ENCODE results near the gene CDC26. TPM values are rescaled to one million over a fixed set of nuclear protein-coding genes. Genes with fewer than 3 reads are reported as not detected.

Gene CDC26
- total RNA-seq, 1 experiment from 2014 or later, result 36.9 TPM

DNA sequence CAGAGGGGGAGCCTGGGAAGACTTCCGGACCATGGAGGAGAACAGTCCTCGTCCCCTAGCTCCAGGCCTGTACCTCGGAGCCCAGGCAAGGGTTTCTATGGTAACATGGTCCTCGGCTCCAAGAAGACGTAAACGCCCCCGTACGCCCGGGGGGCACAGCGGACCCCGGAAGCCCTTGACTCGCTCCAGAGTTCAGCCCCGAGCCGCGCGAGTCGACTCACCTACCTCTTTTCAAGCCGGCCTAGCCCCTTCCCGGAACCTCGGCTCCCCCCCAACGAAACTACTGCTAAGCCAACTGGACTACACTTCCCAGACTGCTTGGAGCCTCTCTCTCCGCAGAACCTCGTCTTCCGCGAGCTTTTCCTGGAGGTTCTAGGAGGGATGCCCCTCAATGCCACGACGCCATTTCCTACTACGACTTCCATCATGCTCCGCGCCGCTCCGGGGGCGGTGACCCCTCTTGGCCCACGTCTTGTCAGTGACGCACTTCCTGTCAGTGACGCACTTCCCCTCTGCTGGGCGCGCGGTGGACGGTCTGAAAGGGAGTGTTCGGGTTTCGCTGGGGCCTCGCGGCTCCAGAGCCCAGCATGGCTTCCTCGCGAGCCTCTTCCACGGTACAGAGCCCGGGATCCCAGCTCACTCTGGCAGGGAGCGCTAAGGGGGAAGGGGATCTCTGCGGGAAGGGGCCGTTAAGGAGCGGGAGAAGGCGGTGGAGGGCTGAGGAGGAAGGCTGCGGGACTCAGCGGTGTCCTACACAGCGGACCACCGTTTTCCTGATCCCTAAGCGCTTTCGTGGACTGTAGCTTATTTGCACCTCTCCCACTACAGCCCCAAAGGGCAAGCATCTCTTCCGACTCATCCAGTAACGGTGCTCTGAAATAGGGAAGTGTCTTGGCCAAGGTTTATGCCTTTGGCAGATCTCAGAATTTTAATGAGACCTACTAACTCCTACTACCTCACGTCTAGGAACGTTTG lies at the start of gene CDC26, which contains the start of gene PRPF4 (continued):
- peak; percentile 58; the same call in 1 of the 2 replicates for TF ChIP-seq ETV6 (CRISPR knock-in tag; IDR thresholded peaks at IDR 0.05)
- no peak; the same call in 1 of the 2 replicates for TF ChIP-seq SMAD3 (CRISPR knock-in tag; IDR thresholded peaks at IDR 0.05; ENCODE audit: borderline replicate concordance)
- no peak for TF ChIP-seq HMGA2 (CRISPR knock-in tag; IDR thresholded peaks at IDR 0.05)
- TF ChIP-seq ZNF219 (CRISPR knock-in tag; IDR thresholded peaks at IDR 0.05; ENCODE audit: borderline replicate concordance), result no peak
- no peak for TF ChIP-seq JAZF1 (CRISPR knock-in tag; IDR thresholded peaks at IDR 0.05)
- TF ChIP-seq, protein P1, sequence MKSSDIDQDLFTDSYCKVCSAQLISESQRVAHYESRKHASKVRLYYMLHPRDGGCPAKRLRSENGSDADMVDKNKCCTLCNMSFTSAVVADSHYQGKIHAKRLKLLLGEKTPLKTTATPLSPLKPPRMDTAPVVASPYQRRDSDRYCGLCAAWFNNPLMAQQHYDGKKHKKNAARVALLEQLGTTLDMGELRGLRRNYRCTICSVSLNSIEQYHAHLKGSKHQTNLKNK (CRISPR knock-in tag; IDR thresholded peaks at IDR 0.05), result no peak
- no peak for TF ChIP-seq ESRRA (CRISPR knock-in tag; IDR thresholded peaks at IDR 0.05; ENCODE audit: borderline replicate concordance)
- TF ChIP-seq, protein P2, sequence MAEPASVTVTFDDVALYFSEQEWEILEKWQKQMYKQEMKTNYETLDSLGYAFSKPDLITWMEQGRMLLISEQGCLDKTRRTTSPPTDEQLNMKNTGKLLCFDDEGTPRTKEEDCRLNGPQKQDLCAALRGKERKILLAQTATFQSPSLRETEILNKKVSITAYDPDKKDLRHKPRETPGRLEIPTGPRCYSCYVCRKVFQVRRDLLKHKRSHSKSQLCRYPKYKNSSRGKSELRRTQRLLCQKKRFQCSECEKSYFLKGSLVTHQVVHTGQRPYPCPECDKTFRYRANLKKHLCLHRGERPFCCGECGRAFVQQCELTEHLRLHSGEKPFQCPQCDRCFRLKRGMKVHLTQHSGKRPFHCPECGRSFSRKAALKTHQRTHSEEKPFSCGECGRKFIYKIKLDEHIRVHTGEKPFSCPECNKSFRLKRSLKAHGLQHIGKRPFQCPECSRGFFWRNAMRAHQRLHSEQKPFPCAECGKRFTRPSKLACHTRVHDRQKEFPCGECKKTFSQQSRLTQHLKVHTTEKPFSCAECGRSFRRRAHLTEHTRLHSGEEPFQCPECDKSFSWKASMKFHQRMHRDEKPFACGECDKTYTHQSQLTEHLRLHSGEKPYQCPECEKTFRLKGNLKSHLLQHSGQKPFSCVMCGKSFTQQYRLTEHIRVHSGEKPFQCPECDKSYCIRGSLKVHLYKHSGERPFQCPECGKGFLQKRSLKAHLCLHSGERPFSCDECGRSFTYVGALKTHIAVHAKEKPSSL (CRISPR knock-in tag; conservative IDR thresholded peaks at IDR 0.05), result no peak
- TF ChIP-seq IRF2 (CRISPR knock-in tag; IDR thresholded peaks at IDR 0.05; ENCODE audit: borderline replicate concordance, low read depth), result no peak
- TF ChIP-seq, protein P3, sequence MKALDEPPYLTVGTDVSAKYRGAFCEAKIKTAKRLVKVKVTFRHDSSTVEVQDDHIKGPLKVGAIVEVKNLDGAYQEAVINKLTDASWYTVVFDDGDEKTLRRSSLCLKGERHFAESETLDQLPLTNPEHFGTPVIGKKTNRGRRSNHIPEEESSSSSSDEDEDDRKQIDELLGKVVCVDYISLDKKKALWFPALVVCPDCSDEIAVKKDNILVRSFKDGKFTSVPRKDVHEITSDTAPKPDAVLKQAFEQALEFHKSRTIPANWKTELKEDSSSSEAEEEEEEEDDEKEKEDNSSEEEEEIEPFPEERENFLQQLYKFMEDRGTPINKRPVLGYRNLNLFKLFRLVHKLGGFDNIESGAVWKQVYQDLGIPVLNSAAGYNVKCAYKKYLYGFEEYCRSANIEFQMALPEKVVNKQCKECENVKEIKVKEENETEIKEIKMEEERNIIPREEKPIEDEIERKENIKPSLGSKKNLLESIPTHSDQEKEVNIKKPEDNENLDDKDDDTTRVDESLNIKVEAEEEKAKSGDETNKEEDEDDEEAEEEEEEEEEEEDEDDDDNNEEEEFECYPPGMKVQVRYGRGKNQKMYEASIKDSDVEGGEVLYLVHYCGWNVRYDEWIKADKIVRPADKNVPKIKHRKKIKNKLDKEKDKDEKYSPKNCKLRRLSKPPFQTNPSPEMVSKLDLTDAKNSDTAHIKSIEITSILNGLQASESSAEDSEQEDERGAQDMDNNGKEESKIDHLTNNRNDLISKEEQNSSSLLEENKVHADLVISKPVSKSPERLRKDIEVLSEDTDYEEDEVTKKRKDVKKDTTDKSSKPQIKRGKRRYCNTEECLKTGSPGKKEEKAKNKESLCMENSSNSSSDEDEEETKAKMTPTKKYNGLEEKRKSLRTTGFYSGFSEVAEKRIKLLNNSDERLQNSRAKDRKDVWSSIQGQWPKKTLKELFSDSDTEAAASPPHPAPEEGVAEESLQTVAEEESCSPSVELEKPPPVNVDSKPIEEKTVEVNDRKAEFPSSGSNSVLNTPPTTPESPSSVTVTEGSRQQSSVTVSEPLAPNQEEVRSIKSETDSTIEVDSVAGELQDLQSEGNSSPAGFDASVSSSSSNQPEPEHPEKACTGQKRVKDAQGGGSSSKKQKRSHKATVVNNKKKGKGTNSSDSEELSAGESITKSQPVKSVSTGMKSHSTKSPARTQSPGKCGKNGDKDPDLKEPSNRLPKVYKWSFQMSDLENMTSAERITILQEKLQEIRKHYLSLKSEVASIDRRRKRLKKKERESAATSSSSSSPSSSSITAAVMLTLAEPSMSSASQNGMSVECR (CRISPR knock-in tag; IDR thresholded peaks at IDR 0.05; ENCODE audit: borderline replicate concordance), result 0 out of 2 replicates have a peak, but pooled peaks have one; percentile 51
- TF ChIP-seq CREM (CRISPR knock-in tag; IDR thresholded peaks at IDR 0.05), result peak; percentile 96
- TF ChIP-seq, protein P4, sequence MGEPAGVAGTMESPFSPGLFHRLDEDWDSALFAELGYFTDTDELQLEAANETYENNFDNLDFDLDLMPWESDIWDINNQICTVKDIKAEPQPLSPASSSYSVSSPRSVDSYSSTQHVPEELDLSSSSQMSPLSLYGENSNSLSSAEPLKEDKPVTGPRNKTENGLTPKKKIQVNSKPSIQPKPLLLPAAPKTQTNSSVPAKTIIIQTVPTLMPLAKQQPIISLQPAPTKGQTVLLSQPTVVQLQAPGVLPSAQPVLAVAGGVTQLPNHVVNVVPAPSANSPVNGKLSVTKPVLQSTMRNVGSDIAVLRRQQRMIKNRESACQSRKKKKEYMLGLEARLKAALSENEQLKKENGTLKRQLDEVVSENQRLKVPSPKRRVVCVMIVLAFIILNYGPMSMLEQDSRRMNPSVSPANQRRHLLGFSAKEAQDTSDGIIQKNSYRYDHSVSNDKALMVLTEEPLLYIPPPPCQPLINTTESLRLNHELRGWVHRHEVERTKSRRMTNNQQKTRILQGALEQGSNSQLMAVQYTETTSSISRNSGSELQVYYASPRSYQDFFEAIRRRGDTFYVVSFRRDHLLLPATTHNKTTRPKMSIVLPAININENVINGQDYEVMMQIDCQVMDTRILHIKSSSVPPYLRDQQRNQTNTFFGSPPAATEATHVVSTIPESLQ (CRISPR knock-in tag; IDR thresholded peaks at IDR 0.05), result no peak
- peak; percentile 77; the same call in 1 of the 2 replicates for TF ChIP-seq TEAD1 (CRISPR knock-in tag; IDR thresholded peaks at IDR 0.05)
- TF ChIP-seq, protein P5, sequence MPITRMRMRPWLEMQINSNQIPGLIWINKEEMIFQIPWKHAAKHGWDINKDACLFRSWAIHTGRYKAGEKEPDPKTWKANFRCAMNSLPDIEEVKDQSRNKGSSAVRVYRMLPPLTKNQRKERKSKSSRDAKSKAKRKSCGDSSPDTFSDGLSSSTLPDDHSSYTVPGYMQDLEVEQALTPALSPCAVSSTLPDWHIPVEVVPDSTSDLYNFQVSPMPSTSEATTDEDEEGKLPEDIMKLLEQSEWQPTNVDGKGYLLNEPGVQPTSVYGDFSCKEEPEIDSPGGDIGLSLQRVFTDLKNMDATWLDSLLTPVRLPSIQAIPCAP (CRISPR knock-in tag; IDR thresholded peaks at IDR 0.05), result no peak
- TF ChIP-seq ZNF396 (CRISPR knock-in tag; IDR thresholded peaks at IDR 0.05; ENCODE audit: borderline replicate concordance), result no peak
- TF ChIP-seq, protein P6, sequence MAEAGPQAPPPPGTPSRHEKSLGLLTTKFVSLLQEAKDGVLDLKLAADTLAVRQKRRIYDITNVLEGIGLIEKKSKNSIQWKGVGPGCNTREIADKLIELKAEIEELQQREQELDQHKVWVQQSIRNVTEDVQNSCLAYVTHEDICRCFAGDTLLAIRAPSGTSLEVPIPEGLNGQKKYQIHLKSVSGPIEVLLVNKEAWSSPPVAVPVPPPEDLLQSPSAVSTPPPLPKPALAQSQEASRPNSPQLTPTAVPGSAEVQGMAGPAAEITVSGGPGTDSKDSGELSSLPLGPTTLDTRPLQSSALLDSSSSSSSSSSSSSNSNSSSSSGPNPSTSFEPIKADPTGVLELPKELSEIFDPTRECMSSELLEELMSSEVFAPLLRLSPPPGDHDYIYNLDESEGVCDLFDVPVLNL (CRISPR knock-in tag; IDR thresholded peaks at IDR 0.05; ENCODE audit: borderline replicate concordance, low read depth), result no peak
- no peak for TF ChIP-seq EMX1 (CRISPR knock-in tag; IDR thresholded peaks at IDR 0.05)
- TF ChIP-seq, protein P7, sequence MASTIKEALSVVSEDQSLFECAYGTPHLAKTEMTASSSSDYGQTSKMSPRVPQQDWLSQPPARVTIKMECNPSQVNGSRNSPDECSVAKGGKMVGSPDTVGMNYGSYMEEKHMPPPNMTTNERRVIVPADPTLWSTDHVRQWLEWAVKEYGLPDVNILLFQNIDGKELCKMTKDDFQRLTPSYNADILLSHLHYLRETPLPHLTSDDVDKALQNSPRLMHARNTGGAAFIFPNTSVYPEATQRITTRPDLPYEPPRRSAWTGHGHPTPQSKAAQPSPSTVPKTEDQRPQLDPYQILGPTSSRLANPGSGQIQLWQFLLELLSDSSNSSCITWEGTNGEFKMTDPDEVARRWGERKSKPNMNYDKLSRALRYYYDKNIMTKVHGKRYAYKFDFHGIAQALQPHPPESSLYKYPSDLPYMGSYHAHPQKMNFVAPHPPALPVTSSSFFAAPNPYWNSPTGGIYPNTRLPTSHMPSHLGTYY (CRISPR knock-in tag; IDR thresholded peaks at IDR 0.05), result 0 out of 2 replicates have a peak, but pooled peaks have one; percentile 25
- no peak for TF ChIP-seq ATF1 (CRISPR knock-in tag; IDR thresholded peaks at IDR 0.05)
- TF ChIP-seq SP1 (CRISPR knock-in tag; conservative IDR thresholded peaks at IDR 0.05), result peak; percentile 84
- TF ChIP-seq GABPB1 (CRISPR knock-in tag; IDR thresholded peaks at IDR 0.05), result peak; percentile 69
- no peak for TF ChIP-seq NFYB (CRISPR knock-in tag; conservative IDR thresholded peaks at IDR 0.05; ENCODE audit: low read depth)
- TF ChIP-seq ZNF138 (CRISPR knock-in tag; conservative IDR thresholded peaks at IDR 0.05), result no peak
- 0 out of 2 replicates have a peak, but pooled peaks have one; percentile 13 for TF ChIP-seq ZNF232 (CRISPR knock-in tag; IDR thresholded peaks at IDR 0.05)
